Ishikawa (cell line): ENCODE measurements around the gene PSD4.

Experiments used
- CREB1 ChIP-seq: IDR thresholded peaks from 2 replicates; pipeline ENCODE4 v1.6.1; 2012; ENCODE audit warnings: low read depth
- EGR1 ChIP-seq: IDR thresholded peaks from 2 replicates; pipeline ENCODE4 v1.6.1; 2012
- EP300 ChIP-seq: IDR thresholded peaks from 2 replicates; pipeline ENCODE4 v1.6.1; 2012; ENCODE audit warnings: borderline replicate concordance
- FOXM1 ChIP-seq: IDR thresholded peaks from 2 replicates; pipeline ENCODE4 v1.6.1; 2012; ENCODE audit warnings: low read depth, borderline replicate concordance
- RAD21 ChIP-seq: IDR thresholded peaks from 2 replicates; pipeline ENCODE4 v1.6.1; 2012; ENCODE audit warnings: low read depth
- REST ChIP-seq: IDR thresholded peaks from 2 replicates; pipeline ENCODE4 v1.6.1; 2012; ENCODE audit warnings: low read depth, mild to moderate bottlenecking
- TAF1 ChIP-seq: IDR thresholded peaks from 2 replicates; pipeline ENCODE4 v1.6.1; 2012; ENCODE audit warnings: low read depth, mild to moderate bottlenecking
- TCF12 ChIP-seq: IDR thresholded peaks from 2 replicates; pipeline ENCODE4 v1.6.1; 2012; ENCODE audit warnings: low read depth
- YY1 ChIP-seq: IDR thresholded peaks from 2 replicates; pipeline ENCODE4 v1.6.1; 2012; ENCODE audit warnings: low read depth
- ZBTB7A ChIP-seq: IDR thresholded peaks from 2 replicates; pipeline ENCODE4 v1.6.1; 2012; ENCODE audit warnings: low read depth
- TF ChIP-seq, protein P1 (sequence below): IDR thresholded peaks from 2 replicates; pipeline ENCODE4 v1.6.1; 2012
- TF ChIP-seq, protein P2 (sequence below): IDR thresholded peaks from 2 replicates; pipeline ENCODE4 v1.6.1; 2012

GRCh38 chr2:113219525-113219888, 45.7 kb downstream of the PSD4 start:
- TF ChIP-seq EP300: no peak
- TF ChIP-seq YY1: no peak
- no peak for TF ChIP-seq EGR1
- no peak for TF ChIP-seq RAD21
- no peak for TF ChIP-seq ZBTB7A
- no peak for TF ChIP-seq FOXM1
- no peak for TF ChIP-seq REST
- no peak for TF ChIP-seq TAF1
- TF ChIP-seq, protein P1, sequence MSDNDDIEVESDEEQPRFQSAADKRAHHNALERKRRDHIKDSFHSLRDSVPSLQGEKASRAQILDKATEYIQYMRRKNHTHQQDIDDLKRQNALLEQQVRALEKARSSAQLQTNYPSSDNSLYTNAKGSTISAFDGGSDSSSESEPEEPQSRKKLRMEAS: no peak
- no peak for TF ChIP-seq CREB1
- no peak for TF ChIP-seq TCF12
- TF ChIP-seq, protein P2, sequence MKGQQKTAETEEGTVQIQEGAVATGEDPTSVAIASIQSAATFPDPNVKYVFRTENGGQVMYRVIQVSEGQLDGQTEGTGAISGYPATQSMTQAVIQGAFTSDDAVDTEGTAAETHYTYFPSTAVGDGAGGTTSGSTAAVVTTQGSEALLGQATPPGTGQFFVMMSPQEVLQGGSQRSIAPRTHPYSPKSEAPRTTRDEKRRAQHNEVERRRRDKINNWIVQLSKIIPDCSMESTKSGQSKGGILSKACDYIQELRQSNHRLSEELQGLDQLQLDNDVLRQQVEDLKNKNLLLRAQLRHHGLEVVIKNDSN: no peak
